Panc1 (cell line): ENCODE data around the gene CACNG3.

Experiments
- POLR2AphosphoS5 ChIP-seq: IDR thresholded peaks from 2 replicates; pipeline ENCODE4 v1.6.1; 2012; ENCODE audit warnings: mild to moderate bottlenecking, low read depth, low read length, moderate library complexity
- SIN3A ChIP-seq: IDR thresholded peaks from 2 replicates; pipeline ENCODE4 v1.6.1; 2012; ENCODE audit warnings: low read depth, mild to moderate bottlenecking, low read length, moderate library complexity, borderline replicate concordance; ENCODE audit not compliant: insufficient read depth
- TCF7L2 ChIP-seq: IDR thresholded peaks from 2 replicates; pipeline ENCODE4 v1.6.1; 2011; ENCODE audit warnings: mild to moderate bottlenecking, low read depth, low read length, inconsistent platforms
- TF ChIP-seq, protein P1 (sequence below): fragments of 450-650 bp; IDR thresholded peaks from 2 replicates; pipeline ENCODE4 v1.5.1; 2017; ENCODE audit warnings: mild to moderate bottlenecking
- TF ChIP-seq, protein P2 (sequence below), 2 experiments: IDR thresholded peaks; 2 replicates each; pipeline ENCODE4 v1.6.1; 2011 to 2012; ENCODE audit warnings: low read depth in 2 of 2, control low read depth in 1 of 2, low read length in 1 of 2, mild to moderate bottlenecking in 1 of 2, moderate library complexity in 1 of 2; ENCODE audit not compliant: insufficient read depth in 1 of 2

DNA sequence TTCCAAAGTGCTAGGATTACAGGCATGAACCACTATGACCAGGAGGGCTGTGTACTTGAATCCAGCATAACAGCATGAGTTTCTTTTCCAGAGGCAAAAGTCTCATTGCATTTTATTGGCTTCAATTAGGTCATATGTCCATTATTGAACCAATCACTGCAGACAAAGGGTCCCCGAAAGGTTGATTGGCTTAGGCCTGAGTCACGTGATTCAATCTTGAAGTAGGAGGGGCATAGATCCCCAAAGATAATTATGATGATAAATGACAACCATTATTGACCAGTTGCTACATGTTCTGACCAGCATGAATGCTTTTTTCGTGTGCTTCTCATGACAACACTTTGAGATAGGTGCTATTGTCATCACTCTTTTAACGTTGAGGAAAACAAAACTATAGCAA, 25.3 kb downstream of the CACNG3 start:
- TF ChIP-seq, protein P1, sequence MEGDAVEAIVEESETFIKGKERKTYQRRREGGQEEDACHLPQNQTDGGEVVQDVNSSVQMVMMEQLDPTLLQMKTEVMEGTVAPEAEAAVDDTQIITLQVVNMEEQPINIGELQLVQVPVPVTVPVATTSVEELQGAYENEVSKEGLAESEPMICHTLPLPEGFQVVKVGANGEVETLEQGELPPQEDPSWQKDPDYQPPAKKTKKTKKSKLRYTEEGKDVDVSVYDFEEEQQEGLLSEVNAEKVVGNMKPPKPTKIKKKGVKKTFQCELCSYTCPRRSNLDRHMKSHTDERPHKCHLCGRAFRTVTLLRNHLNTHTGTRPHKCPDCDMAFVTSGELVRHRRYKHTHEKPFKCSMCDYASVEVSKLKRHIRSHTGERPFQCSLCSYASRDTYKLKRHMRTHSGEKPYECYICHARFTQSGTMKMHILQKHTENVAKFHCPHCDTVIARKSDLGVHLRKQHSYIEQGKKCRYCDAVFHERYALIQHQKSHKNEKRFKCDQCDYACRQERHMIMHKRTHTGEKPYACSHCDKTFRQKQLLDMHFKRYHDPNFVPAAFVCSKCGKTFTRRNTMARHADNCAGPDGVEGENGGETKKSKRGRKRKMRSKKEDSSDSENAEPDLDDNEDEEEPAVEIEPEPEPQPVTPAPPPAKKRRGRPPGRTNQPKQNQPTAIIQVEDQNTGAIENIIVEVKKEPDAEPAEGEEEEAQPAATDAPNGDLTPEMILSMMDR: no peak
- TF ChIP-seq POLR2AphosphoS5 (no peak), SIN3A (no peak), TCF7L2 (no peak)
- TF ChIP-seq, protein P2, sequence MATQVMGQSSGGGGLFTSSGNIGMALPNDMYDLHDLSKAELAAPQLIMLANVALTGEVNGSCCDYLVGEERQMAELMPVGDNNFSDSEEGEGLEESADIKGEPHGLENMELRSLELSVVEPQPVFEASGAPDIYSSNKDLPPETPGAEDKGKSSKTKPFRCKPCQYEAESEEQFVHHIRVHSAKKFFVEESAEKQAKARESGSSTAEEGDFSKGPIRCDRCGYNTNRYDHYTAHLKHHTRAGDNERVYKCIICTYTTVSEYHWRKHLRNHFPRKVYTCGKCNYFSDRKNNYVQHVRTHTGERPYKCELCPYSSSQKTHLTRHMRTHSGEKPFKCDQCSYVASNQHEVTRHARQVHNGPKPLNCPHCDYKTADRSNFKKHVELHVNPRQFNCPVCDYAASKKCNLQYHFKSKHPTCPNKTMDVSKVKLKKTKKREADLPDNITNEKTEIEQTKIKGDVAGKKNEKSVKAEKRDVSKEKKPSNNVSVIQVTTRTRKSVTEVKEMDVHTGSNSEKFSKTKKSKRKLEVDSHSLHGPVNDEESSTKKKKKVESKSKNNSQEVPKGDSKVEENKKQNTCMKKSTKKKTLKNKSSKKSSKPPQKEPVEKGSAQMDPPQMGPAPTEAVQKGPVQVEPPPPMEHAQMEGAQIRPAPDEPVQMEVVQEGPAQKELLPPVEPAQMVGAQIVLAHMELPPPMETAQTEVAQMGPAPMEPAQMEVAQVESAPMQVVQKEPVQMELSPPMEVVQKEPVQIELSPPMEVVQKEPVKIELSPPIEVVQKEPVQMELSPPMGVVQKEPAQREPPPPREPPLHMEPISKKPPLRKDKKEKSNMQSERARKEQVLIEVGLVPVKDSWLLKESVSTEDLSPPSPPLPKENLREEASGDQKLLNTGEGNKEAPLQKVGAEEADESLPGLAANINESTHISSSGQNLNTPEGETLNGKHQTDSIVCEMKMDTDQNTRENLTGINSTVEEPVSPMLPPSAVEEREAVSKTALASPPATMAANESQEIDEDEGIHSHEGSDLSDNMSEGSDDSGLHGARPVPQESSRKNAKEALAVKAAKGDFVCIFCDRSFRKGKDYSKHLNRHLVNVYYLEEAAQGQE (IDR thresholded peaks at IDR 0.05; ENCODE audit: insufficient read depth in 1 of 2, low read depth in 2 of 2, low read length in 1 of 2): no peak
